ENCODE results near the gene ANAPC7. TPM values are rescaled to one million over a fixed set of nuclear protein-coding genes. Genes with fewer than 3 reads are reported as not detected.
"Not testable (repeated sequence)": the region's sequence is repeated elsewhere in the genome, so short reads cannot be mapped to it uniquely, and the experiment has no call there.

Gene ANAPC7
- total and polyA plus RNA-seq, 9 of the 15 experiments (the other 6 are each of a cell fraction or from before 2014, with no cell fraction given) = 46.7 to 158 (median 109) TPM

DNA sequence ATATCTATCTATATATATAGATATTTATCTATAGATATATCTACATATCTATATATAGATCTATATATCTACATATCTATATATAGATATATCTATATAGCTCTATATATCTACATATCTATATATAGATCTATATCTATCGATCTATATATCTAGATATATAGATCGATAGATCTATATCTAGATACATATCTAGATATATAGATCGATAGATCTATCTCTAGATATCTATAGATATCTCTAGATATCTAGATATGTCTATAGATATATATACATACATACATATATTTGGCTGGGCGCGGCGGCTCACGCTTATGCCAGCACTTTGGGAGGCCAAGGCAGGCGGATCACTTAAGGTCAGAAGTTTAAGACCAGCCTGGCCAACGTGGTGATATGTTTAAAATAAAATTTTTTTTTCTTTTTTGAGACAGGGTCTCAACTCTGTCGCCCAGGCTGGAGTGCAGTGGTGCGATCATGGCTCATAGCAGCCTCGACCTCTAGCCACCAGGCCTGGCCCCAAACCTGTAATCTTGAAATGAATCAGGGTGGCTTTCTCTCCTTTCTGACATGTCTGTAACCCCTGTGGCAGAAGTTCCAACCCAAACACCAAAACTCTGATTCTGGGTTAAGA is 28.6 kb upstream of the ANAPC7 start (continued):
- TF ChIP-seq, protein P1, sequence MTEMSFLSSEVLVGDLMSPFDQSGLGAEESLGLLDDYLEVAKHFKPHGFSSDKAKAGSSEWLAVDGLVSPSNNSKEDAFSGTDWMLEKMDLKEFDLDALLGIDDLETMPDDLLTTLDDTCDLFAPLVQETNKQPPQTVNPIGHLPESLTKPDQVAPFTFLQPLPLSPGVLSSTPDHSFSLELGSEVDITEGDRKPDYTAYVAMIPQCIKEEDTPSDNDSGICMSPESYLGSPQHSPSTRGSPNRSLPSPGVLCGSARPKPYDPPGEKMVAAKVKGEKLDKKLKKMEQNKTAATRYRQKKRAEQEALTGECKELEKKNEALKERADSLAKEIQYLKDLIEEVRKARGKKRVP (CRISPR knock-in tag; IDR thresholded peaks at IDR 0.05) = no peak
- TF ChIP-seq ZBED1 (IDR thresholded peaks at IDR 0.05) = no peak
- TF ChIP-seq MCM3 (IDR thresholded peaks at IDR 0.05) = no peak
- no peak for TF ChIP-seq MYC (IDR thresholded peaks at IDR 0.05; ENCODE audit: low read depth, low read length)
- TF ChIP-seq MYC (CRISPR knock-in tag; IDR thresholded peaks at IDR 0.05; ENCODE audit: borderline replicate concordance, low read depth) = no peak
- TF ChIP-seq TAF7 (tag; IDR thresholded peaks at IDR 0.05) = no peak
- no peak for TF ChIP-seq RB1 (IDR thresholded peaks at IDR 0.05; ENCODE audit: low read depth)
- no peak for TF ChIP-seq ZNF263 (CRISPR knock-in tag; IDR thresholded peaks at IDR 0.05; ENCODE audit: borderline replicate concordance)
- TF ChIP-seq, protein P2, sequence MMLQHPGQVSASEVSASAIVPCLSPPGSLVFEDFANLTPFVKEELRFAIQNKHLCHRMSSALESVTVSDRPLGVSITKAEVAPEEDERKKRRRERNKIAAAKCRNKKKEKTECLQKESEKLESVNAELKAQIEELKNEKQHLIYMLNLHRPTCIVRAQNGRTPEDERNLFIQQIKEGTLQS (IDR thresholded peaks at IDR 0.05) = no peak
- TF ChIP-seq, protein P2 (CRISPR knock-in tag; conservative IDR thresholded peaks at IDR 0.05) = no peak
- TF ChIP-seq, protein P3, sequence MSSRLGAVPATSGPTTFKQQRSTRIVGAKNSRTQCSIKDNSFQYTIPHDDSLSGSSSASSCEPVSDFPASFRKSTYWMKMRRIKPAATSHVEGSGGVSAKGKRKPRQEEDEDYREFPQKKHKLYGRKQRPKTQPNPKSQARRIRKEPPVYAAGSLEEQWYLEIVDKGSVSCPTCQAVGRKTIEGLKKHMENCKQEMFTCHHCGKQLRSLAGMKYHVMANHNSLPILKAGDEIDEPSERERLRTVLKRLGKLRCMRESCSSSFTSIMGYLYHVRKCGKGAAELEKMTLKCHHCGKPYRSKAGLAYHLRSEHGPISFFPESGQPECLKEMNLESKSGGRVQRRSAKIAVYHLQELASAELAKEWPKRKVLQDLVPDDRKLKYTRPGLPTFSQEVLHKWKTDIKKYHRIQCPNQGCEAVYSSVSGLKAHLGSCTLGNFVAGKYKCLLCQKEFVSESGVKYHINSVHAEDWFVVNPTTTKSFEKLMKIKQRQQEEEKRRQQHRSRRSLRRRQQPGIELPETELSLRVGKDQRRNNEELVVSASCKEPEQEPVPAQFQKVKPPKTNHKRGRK (tag; IDR thresholded peaks at IDR 0.05) = no peak

DNA sequence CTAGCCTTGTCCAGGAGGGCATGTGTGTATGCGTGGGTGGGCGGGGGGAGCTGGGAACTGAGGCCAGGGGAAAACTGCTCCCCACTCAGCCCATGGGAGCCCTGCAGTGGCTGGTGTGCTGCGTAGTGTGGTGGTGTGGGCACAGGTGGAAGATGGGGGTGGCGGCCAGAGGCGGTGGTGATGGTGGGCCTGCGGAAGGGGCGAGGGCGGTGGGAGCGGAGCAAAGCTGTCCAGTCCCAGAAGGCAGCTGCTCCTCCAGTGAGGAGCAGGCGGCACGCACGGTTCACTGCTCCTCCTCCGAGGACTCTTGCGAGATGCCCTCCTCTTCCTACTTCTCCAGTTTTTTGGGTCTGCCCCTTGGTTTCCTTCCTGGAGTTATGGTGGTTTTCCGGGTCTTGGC is 26.2 kb upstream of the ANAPC7 start:
- H2AFZ ChIP-seq (ENCODE audit: low read depth, low read length); ATAC-seq; FAIRE-seq; POLR2A ChIA-PET; H4K20me1 ChIP-seq (replicated peaks; ENCODE audit: control insufficient read depth, insufficient read depth, low read length); CTCF ChIA-PET (ENCODE audit: low intra/inter-chr PET ratio); H3K9me1 ChIP-seq (ENCODE audit: control insufficient read depth, insufficient read depth, low read length); H3K36me3 ChIP-seq (ENCODE audit: control insufficient read depth, insufficient read depth, low read length); H3K4me3 ChIP-seq; H3K27ac ChIP-seq (ENCODE audit: extremely low read depth, low read depth, low read length); DNase-seq (ENCODE audit: extremely low read depth in 1 of 4, low spot score in 3 of 4); H3K4me2 ChIP-seq (ENCODE audit: insufficient read depth, low read length); H3K79me2 ChIP-seq (ENCODE audit: control insufficient read depth, insufficient read depth, low read length); H3K9me3 ChIP-seq (replicated peaks; ENCODE audit: control insufficient read depth, insufficient read depth, low read depth, low read length); BruUV-seq (replicated peaks); H3K9ac ChIP-seq (ENCODE audit: insufficient read depth in 1 of 2, low read depth in 2 of 2, low read length in 2 of 2); H3K27me3 ChIP-seq (ENCODE audit: control insufficient read depth in 2 of 2, insufficient read depth in 2 of 2, low read length in 2 of 2): not testable (repeated sequence)
- H3K4me1 ChIP-seq (replicated peaks in 1 of 2; ENCODE audit: control insufficient read depth in 2 of 2, insufficient read depth in 2 of 2, low read length in 2 of 2) = peaks cover 7 to 18% of the 10 kb centered on the region in 2 experiments; a peak in 4 of 5 replicates
- 85% methylated on average over 8 of the region's 15 CpGs for WGBS (ENCODE audit: insufficient coverage, low coverage, missing lambda C conversion rate)
- intact Hi-C loops (cut with micrococcal nuclease) = loop anchor here (5.0 kb wide), 1 partner anchor 42 kb away; no protein-coding TSS in a partner anchor
- in situ Hi-C loops (cut with MboI) = loop anchor here (5.0 to 10.0 kb wide), 2 partner anchors 62 to 325 kb away; no protein-coding TSS in a partner anchor
